ENCODE measurements around the gene SLC38A10. TPM values are rescaled to one million over a fixed set of nuclear protein-coding genes. Genes with fewer than 3 reads are reported as not detected.

The SLC38A10 gene
- total and polyA plus RNA-seq, 2 of the 4 experiments (the other 2 are of a cell fraction) = 12.7 to 46.7 TPM

GRCh38 chr17:81259058-81259605 is 36.0 kb downstream of the SLC38A10 start:
- WGBS, 2 experiments (ENCODE audit: extremely low coverage in 2 of 2, insufficient read length in 1 of 2) = 91% methylated on average over 13 of the region's 23 CpGs; no CpG with 5 or more reads in 1 of the 2 experiments
- H4K91ac ChIP-seq (ENCODE audit: insufficient read depth, low read depth, low read length) = no peak overlapping the region
- no peak overlapping the region for H2AK9ac ChIP-seq (replicated peaks; ENCODE audit: low read depth, low read length, poor library complexity)
- no peak overlapping the region for H3K4ac ChIP-seq (ENCODE audit: low read depth, low read length)
- H3K27me3 ChIP-seq (ENCODE audit: control insufficient read depth, insufficient read depth, low read length) = no peaks in the 10 kb centered on the region
- H3K36me3 ChIP-seq (ENCODE audit: control insufficient read depth, insufficient read depth, low read length) = peaks cover 50% of the 10 kb centered on the region
- H4K8ac ChIP-seq (ENCODE audit: low read depth in 2 of 2, low read length in 2 of 2) = no peak overlapping the region
- no peak overlapping the region for H4K5ac ChIP-seq (ENCODE audit: low read depth, low read length)
- no peak overlapping the region for H2BK5ac ChIP-seq (ENCODE audit: low read depth, low read length, poor library complexity, severe bottlenecking)
- no peak overlapping the region for H2BK20ac ChIP-seq (ENCODE audit: low read depth, low read length)
- H3K9ac ChIP-seq (ENCODE audit: low read depth, low read length) = no peak overlapping the region
- H3K9me1 ChIP-seq (ENCODE audit: insufficient read depth, low read length) = no peaks in the 10 kb centered on the region
- peaks cover 2 to 7% of the 10 kb centered on the region in 2 experiments; a peak in 3 of 4 replicates for H3K79me1 ChIP-seq (ENCODE audit: low read depth in 1 of 2, low read length in 2 of 2)
- no TSS peak for BruUV-seq (replicated peaks)
- ChIA-PET CTCF (interaction anchor here (0.9 kb wide), 1 partner anchor 9 kb away, joined by 3 read pairs; no protein-coding TSS in a partner anchor), POLR2A (ENCODE audit: unreplicated experiment) (interaction anchor here (0.5 kb wide), 1 partner anchor 36 kb away, joined by 5 read pairs; the partner anchor contains the start of gene SLC38A10)
- H3K9me3 ChIP-seq (ENCODE audit: control insufficient read depth, insufficient read depth, low read length) = no peaks in the 10 kb centered on the region
- no peak overlapping the region for H3K56ac ChIP-seq (ENCODE audit: extremely low read depth, insufficient read depth, low read length)
- H2AFZ ChIP-seq (replicated peaks; ENCODE audit: low read length, poor library complexity) = no peak overlapping the region
- no peak for ATAC-seq (ENCODE audit: low read depth)
- H2AK5ac ChIP-seq (ENCODE audit: low read depth, low read length) = no peak overlapping the region
- H4K20me1 ChIP-seq (ENCODE audit: insufficient read depth, low read length) = peaks cover 10% of the 10 kb centered on the region
- H2BK15ac ChIP-seq (ENCODE audit: low read depth, low read length) = no peak overlapping the region
- H2BK120ac ChIP-seq (ENCODE audit: low read depth, low read length) = no peak overlapping the region
- no peak overlapping the region for H3K14ac ChIP-seq (replicated peaks; ENCODE audit: low read depth, low read length)
- dilution Hi-C loops (cut with HindIII; ENCODE audit: low sequenced_read_pairs, unreplicated experiment) = no loop called here
- H3K23ac ChIP-seq (ENCODE audit: low read depth, low read length) = no peak overlapping the region
- H3K4me3 ChIP-seq (ENCODE audit: insufficient read depth, low read depth, low read length) = no peak overlapping the region
- H3K4me2 ChIP-seq (ENCODE audit: low read depth, low read length) = no peak overlapping the region
- intact Hi-C loops (cut with micrococcal nuclease) = no loop called here
- no peak overlapping the region for H3K27ac ChIP-seq (ENCODE audit: insufficient read depth, low read length)
- H3K18ac ChIP-seq (ENCODE audit: low read depth, low read length) = no peak overlapping the region
- peaks cover 12% of the 10 kb centered on the region for H3K4me1 ChIP-seq (ENCODE audit: control insufficient read depth, insufficient read depth, low read length)
- in situ Hi-C loops (cut with MboI; ENCODE audit: low sequenced_read_pairs) = loop anchor here (5.0 kb wide), 1 partner anchor 223 kb away; no protein-coding TSS in a partner anchor
- DNase-seq = no peak
- no peak for TF ChIP-seq RFX5 (IDR thresholded peaks at IDR 0.05; ENCODE audit: low read depth, low read length)
- TF ChIP-seq SMC3 (IDR thresholded peaks at IDR 0.05; ENCODE audit: low read depth, low read length) = no peak
- TF ChIP-seq BHLHE40 (IDR thresholded peaks at IDR 0.05; ENCODE audit: low read depth, low read length) = no peak
- no peak for TF ChIP-seq MXI1 (IDR thresholded peaks at IDR 0.05; ENCODE audit: borderline replicate concordance, low read depth, low read length)

All from IMR-90 (cell line).